GM18526 (cell line): ENCODE results near the gene THAP3.

ENCODE experiments used
- POLR2A ChIP-seq: IDR thresholded peaks from 3 replicates; pipeline ENCODE4 v1.6.1; 2011; ENCODE audit not compliant: insufficient read length; ENCODE audit errors: extremely low read depth

Gene THAP3, protein sequence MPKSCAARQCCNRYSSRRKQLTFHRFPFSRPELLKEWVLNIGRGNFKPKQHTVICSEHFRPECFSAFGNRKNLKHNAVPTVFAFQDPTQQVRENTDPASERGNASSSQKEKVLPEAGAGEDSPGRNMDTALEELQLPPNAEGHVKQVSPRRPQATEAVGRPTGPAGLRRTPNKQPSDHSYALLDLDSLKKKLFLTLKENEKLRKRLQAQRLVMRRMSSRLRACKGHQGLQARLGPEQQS

DNA sequence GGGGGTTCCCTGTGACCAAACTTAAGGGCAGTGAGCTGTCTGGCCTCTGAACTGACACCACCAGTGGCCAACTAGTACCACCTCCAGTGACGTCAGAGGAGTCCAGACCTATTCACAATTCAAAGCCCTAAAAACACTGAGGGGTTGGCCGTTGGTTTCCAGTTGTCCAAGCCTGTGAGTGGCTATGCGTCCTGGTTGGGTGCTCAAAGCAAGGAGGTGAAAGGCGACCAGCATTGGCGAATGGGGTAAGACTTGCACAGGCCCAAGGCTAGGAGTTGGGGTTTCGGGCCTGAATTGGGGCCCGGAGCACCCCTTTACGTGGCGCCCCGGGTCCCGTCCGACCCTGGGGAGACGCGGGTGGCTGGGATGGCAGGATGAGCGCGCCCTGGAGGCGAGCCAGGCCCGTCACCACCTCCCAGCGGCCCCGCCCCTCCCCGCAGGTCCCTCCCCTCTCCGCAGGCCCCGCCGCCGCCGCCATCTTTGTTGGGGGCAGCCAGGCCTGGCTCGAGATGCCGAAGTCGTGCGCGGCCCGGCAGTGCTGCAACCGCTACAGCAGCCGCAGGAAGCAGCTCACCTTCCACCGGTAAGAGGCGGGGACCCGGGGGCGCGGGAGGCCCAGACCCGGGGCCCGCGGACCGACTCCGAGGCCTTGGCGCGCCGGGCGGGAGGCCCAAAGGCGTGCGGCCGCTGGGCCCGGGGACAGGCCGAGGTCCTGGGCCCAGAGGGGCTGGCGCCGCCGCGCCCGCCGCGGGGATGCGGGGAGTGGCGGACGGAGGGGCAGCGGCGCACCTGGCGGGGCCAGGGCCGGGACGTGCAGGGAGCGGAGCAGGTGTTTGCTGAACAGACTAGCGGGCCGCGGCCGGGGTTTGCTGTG, at the start of gene THAP3:
THAP3 (plus strand) TSS at position 159 of the 874 bp plus-strand sequence; CDS start at position 510, 351 bp downstream.
- TF ChIP-seq POLR2A: no peak

DNA sequence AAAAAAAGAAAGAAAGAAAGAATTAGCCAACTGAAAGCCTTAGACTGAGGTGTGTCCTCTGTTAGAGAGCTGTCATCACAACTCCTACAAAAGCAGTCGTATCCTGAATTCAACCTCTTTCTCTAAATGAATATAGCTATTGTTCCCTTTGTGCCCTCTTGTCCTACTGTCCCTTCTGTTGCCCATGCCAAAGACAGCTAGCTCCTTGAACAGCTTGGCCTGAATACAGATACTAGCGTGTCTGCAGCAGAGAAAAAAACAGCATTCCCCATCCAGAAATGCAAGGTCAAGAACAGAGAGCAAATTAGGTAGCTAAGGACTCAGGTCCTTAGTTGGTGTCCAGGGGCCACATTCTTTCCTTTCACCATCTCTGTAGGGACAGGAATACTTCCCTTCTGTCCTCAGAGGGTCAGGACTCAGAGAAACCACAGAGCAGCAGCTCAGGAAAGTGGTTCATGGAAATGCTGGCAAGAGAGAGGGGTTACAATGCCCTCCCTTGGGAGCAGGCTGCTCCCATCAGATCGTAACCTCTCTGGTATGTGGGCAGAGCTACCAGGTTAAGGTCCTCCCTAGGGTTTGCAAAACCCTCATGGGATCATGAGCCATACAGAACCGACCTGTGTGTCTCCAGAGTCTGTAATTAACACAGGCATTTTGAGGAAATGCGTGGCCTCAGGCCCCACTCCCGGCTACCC, 46.7 kb upstream of the THAP3 start:
- TF ChIP-seq POLR2A: no peak

DNA sequence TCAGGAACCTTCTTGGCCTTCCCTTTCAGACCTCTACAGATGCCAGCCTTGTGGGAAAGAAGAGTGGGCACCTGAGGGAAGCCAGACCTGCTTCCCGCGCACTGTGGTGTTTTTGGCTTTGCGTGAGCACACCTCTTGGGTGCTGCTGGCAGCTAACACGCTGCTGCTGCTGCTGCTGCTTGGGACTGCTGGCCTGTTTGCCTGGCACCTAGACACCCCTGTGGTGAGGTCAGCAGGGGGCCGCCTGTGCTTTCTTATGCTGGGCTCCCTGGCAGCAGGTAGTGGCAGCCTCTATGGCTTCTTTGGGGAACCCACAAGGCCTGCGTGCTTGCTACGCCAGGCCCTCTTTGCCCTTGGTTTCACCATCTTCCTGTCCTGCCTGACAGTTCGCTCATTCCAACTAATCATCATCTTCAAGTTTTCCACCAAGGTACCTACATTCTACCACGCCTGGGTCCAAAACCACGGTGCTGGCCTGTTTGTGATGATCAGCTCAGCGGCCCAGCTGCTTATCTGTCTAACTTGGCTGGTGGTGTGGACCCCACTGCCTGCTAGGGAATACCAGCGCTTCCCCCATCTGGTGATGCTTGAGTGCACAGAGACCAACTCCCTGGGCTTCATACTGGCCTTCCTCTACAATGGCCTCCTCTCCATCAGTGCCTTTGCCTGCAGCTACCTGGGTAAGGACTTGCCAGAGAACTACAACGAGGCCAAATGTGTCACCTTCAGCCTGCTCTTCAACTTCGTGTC, 45.9 kb upstream of the THAP3 start:
- no peak for TF ChIP-seq POLR2A

DNA sequence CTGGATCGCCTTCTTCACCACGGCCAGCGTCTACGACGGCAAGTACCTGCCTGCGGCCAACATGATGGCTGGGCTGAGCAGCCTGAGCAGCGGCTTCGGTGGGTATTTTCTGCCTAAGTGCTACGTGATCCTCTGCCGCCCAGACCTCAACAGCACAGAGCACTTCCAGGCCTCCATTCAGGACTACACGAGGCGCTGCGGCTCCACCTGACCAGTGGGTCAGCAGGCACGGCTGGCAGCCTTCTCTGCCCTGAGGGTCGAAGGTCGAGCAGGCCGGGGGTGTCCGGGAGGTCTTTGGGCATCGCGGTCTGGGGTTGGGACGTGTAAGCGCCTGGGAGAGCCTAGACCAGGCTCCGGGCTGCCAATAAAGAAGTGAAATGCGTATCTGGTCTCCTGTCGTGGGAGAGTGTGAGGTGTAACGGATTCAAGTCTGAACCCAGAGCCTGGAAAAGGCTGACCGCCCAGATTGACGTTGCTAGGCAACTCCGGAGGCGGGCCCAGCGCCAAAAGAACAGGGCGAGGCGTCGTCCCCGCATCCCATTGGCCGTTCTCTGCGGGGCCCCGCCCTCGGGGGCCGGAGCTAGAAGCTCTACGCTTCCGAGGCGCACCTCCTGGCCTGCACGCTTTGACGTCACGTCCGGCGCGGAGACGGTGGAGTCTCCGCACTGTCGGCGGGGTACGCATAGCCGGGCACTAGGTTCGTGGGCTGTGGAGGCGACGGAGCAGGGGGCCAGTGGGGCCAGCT, 45.1 kb upstream of the THAP3 start, which contains the start of gene ZBTB48:
ZBTB48 (plus strand) TSS at position 621 of the 745 bp plus-strand sequence. CDS start 616 bp downstream, outside the sequence.
- TF ChIP-seq POLR2A: peak; percentile 97

DNA sequence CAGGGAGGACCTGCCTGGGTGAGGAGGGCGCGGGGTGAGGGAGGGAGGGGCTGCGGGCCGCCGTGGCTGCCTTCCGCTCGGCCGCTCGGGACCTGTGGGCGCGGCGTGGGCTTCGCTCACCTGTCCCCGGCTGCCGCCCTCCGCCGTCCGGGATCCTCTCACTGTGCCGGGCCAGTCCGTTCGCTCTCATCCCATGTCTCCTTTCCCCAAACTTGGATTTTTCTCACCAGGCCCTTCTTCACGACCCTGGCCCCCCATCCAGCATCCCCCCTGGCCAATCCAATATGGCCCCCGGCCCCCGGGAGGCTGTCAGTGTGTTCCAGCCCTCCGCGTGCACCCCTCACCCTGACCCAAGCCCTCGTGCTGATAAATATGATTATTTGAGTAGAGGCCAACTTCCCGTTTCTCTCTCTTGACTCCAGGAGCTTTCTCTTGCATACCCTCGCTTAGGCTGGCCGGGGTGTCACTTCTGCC, 44.5 kb upstream of the THAP3 start:
- no peak for TF ChIP-seq POLR2A

GRCh38 chr1:6580593-6581409, 43.9 kb upstream of the THAP3 start:
- TF ChIP-seq POLR2A: no peak

GRCh38 chr1:6581561-6582305, 42.9 kb upstream of the THAP3 start:
- TF ChIP-seq POLR2A: no peak

GRCh38 chr1:6582370-6582769, 42.3 kb upstream of the THAP3 start:
- no peak for TF ChIP-seq POLR2A

DNA sequence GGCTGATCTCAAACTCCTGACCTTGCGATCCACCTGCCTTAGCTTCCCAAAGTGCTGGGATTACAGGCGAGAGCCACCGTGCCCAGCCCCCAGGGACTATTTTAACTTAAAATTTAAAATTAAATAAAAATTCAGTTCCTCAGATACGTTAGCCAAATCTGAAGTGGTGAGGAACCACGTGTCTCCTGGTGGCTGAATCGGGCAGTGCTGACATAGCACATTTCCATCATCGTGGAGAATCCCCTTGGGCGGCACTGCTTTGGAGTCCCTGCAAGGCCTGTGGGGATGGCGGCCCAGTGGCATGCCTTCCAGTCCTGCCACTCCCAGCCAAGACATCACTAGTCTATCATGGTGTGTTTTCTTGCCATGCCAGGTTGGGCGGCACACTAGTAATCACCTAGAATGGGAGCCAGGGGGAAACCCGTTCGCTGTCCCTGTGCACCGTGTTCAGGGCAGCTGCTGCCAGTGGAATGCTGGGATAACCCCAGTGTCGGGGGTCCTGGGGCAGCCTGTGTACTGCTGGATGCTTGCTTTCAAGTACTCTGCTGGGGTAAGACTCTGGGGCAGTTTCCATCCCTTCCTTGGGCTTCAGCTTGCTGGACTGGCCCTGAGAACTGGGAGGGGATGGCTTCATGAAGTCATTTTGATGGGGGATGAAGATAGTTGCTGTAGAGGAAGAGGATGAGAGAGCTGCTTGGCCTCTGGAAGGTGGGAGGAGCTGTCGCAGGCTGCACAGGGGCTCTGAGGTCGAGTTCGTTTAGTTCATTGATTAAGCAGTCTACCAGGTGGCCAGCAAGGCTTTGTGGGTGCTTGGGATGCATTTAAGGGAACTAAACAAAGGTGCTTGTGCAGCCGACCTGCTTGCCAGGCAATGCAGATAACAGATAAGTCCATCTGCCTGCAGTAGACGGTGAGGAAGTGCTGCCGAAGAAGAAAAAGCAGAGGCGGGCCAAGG, 40.3 kb upstream of the THAP3 start:
- no peak for TF ChIP-seq POLR2A

- TF ChIP-seq POLR2A: no peak
Observed at GRCh38 chr1:6585081-6585722, 39.5 kb upstream of the THAP3 start.

DNA sequence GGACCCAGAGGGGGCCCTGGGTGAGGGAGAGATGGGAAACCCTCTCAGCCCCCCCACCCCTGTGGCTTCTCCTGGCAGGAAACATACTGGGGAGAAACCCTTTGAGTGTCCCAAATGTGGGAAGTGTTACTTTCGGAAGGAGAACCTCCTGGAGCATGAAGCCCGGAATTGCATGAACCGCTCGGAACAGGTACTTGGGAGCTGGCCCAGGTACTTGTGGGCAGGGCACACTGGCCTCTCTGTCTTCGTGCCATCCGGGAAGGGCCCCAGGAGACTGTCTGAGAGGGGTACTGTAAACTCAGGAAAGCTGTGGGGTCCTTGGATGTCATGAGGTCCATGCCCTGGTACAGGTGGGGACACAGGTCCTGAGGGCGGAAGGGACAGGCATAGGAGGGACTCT, 38.8 kb upstream of the THAP3 start:
- TF ChIP-seq POLR2A: no peak
